Endothelial cell of umbilical vein (primary cell): ENCODE data around the gene APOBEC3F. TPM values are rescaled to one million over a fixed set of nuclear protein-coding genes. Genes with fewer than 3 reads are reported as not detected.

Experiments
- BruUV-seq: library from RNA; stranded (reverse); fragments of 400-500 nt; replicated peaks from 2 replicates; lab custom pipeline; 2021; lab: Mats Ljungman, UMichigan
- CTCF ChIA-PET: fragments of 300-600, 350-600 bp; sonication (Branson Sonifier 250); formaldehyde crosslinking; loops from one replicate; lab custom pipeline; 2021; ENCODE audit warnings: antibody characterized with exemption, inconsistent platforms; lab: Charles Lee
- POLR2A ChIA-PET: fragments of 300-600, 350-600 bp; sonication (Branson Sonifier 250); formaldehyde crosslinking; loops from one replicate; lab custom pipeline; 2021; ENCODE audit warnings: antibody characterized with exemption, inconsistent platforms; lab: Charles Lee
- DNase-seq: peaks from one replicate; pipeline ENCODE4 v3.0.0-alpha.2; 2011; ENCODE audit warnings: low read depth, low spot score
- FAIRE-seq: peaks from 2 replicates; lab custom pipeline; 2011; peaks lifted over from hg19 to GRCh38; lab: Jason Lieb, UNC
- H2AFZ ChIP-seq: 2 replicates; pipeline ENCODE4 v1.6.0; 2012; ENCODE audit warnings: low read depth, low read length, control low read depth, inconsistent platforms
- H3K27ac ChIP-seq: 2 replicates; pipeline ENCODE4 v1.5.1; 2011; ENCODE audit warnings: low read depth, mild to moderate bottlenecking, control low read depth, low read length, moderate library complexity; ENCODE audit not compliant: insufficient read depth
- H3K27me3 ChIP-seq, 2 experiments: 2 replicates each; pipeline versions ENCODE4 v1.6.0 to v1.6.1; 2011; ENCODE audit warnings: low read length in 2 of 2, mixed read lengths in 1 of 2; ENCODE audit not compliant: control insufficient read depth in 2 of 2, insufficient read depth in 2 of 2
- H3K36me3 ChIP-seq, 2 experiments: 2 replicates in 1 of 2; 3 replicates in 1 of 2; pipeline ENCODE4 v1.5.1; 2011; ENCODE audit warnings: low read length in 2 of 2, mild to moderate bottlenecking in 1 of 2, moderate library complexity in 1 of 2; ENCODE audit not compliant: control insufficient read depth in 2 of 2, insufficient read depth in 2 of 2; ENCODE audit errors: extremely low read depth in 1 of 2
- H3K4me1 ChIP-seq: 3 replicates; pipeline ENCODE4 v1.5.1; 2011; ENCODE audit warnings: mild to moderate bottlenecking, low read length; ENCODE audit not compliant: control insufficient read depth, insufficient read depth; ENCODE audit errors: extremely low read depth
- H3K4me2 ChIP-seq: 2 replicates; pipeline ENCODE4 v1.6.1; 2011; ENCODE audit warnings: low read length, control low read depth, mixed read lengths; ENCODE audit not compliant: insufficient read depth
- H3K4me3 ChIP-seq, 3 experiments: fragments of 200-600 bp in 1 of 3; sonication (generic), shearing (Covaris generic) in 1 of 3; replicated peaks in 1 of 3; 2 replicates each; pipeline ENCODE4 v1.5.1; 2011 to 2016; ENCODE audit warnings: control low read depth in 3 of 3, low read length in 3 of 3, mild to moderate bottlenecking in 2 of 3, inconsistent platforms in 1 of 3, low read depth in 1 of 3, moderate library complexity in 1 of 3; ENCODE audit not compliant: insufficient read depth in 1 of 3
- H3K79me2 ChIP-seq: 2 replicates; pipeline ENCODE4 v1.6.0; 2012; ENCODE audit warnings: low read length, inconsistent platforms; ENCODE audit not compliant: control insufficient read depth, insufficient read depth
- H3K9ac ChIP-seq: replicated peaks from 2 replicates; pipeline ENCODE3; 2011; ENCODE audit warnings: low read length, control low read depth; ENCODE audit not compliant: insufficient read depth; ENCODE audit errors: extremely low read depth
- H3K9me1 ChIP-seq: replicated peaks from 3 replicates; pipeline ENCODE4 v1.6.0; 2011; ENCODE audit warnings: mild to moderate bottlenecking, low read length; ENCODE audit not compliant: control insufficient read depth, insufficient read depth; ENCODE audit errors: extremely low read depth
- H3K9me3 ChIP-seq: replicated peaks from 2 replicates; pipeline ENCODE4 v1.5.1; 2012; ENCODE audit warnings: low read length, inconsistent platforms; ENCODE audit not compliant: control insufficient read depth, insufficient read depth
- H4K20me1 ChIP-seq: replicated peaks from 2 replicates; pipeline ENCODE3; 2011; ENCODE audit warnings: mild to moderate bottlenecking, low read length; ENCODE audit not compliant: control insufficient read depth, insufficient read depth; ENCODE audit errors: extremely low read depth
- EZH2 ChIP-seq: IDR thresholded peaks from 2 replicates; pipeline ENCODE4 v1.6.1; 2012; ENCODE audit warnings: borderline replicate concordance, low read depth, mild to moderate bottlenecking, moderate library complexity, low read length, inconsistent platforms; ENCODE audit not compliant: severe bottlenecking
- FOS ChIP-seq: IDR thresholded peaks from 2 replicates; pipeline ENCODE4 v1.6.1; 2011; ENCODE audit warnings: mild to moderate bottlenecking, low read length, moderate library complexity, borderline replicate concordance; ENCODE audit not compliant: insufficient read depth
- GATA2 ChIP-seq: IDR thresholded peaks from 2 replicates; pipeline ENCODE4 v1.7.0; 2011; ENCODE audit warnings: low read depth, mild to moderate bottlenecking, moderate library complexity, mixed read lengths, low read length; ENCODE audit not compliant: insufficient read length, insufficient read depth
- JUN ChIP-seq: IDR thresholded peaks from 2 replicates; pipeline ENCODE4 v1.6.1; 2011; ENCODE audit warnings: borderline replicate concordance, low read depth; ENCODE audit not compliant: insufficient read length, insufficient read depth
- MYC ChIP-seq: IDR thresholded peaks from one replicate; pipeline ENCODE4 v1.6.1; 2011; ENCODE audit warnings: mild to moderate bottlenecking, low read depth, low read length
- POLR2A ChIP-seq: IDR thresholded peaks from 2 replicates; pipeline ENCODE4 v1.6.1; 2012; ENCODE audit warnings: low read depth, mild to moderate bottlenecking, control low read depth, low read length
- POLR2AphosphoS5 ChIP-seq: IDR thresholded peaks from 2 replicates; pipeline ENCODE4 v1.6.1; 2012; ENCODE audit warnings: low read depth, mild to moderate bottlenecking, control low read depth, low read length, moderate library complexity; ENCODE audit not compliant: insufficient read depth
- dilution Hi-C: fragments of 300-500 bp; cut with MboI; formaldehyde crosslinking; loops from one replicate; pipeline ENCODE4 v1.15.0; 2019; ENCODE audit warnings: low sequenced_read_pairs; ENCODE audit not compliant: extremely low pct_ligation_motif_present
- intact Hi-C: fragments of 100-400 bp; cut with micrococcal nuclease; formaldehyde crosslinking; loops from one replicate; pipeline ENCODE4 v1.10.0; 2022
- polyA plus RNA-seq, 4 experiments: library from polyadenylated mRNA; depleted of rRNA in 3 of 4; stranded (reverse) in 3 of 4; unstranded in 1 of 4; fragments of >200 nt; gene quantifications; 2 replicates each; pipeline versions ENCODE4 v1.2.1 to v1.2.3, GENCODE V29; 2011 to 2012; ENCODE audit warnings: missing spikeins in 1 of 4
- total RNA-seq: library from RNA; stranded (reverse); gene quantifications from 2 replicates; pipeline ENCODE4 v1.2.3, GENCODE V29; 2021
- TF ChIP-seq, protein P1 (sequence below): IDR thresholded peaks from 2 replicates; pipeline ENCODE4 v1.6.1; 2011; ENCODE audit not compliant: insufficient read depth, insufficient read length
- TF ChIP-seq, protein P2 (sequence below), 2 donors: IDR thresholded peaks; 1 replicate in 1 of 2; 2 replicates in 1 of 2; pipeline ENCODE4 v1.5.1; 2011; ENCODE audit warnings: low read length in 2 of 2, mild to moderate bottlenecking in 2 of 2, moderate library complexity in 2 of 2, control low read depth in 1 of 2, inconsistent platforms in 1 of 2, low read depth in 1 of 2; ENCODE audit not compliant: insufficient read depth in 1 of 2; ENCODE audit errors: extremely low read depth in 1 of 2

The APOBEC3F gene
- total and polyA plus RNA-seq, 2 donors (not counting 3 experiments of a cell fraction or from before 2014, with no cell fraction given): 10.2 to 11.0 TPM

DNA sequence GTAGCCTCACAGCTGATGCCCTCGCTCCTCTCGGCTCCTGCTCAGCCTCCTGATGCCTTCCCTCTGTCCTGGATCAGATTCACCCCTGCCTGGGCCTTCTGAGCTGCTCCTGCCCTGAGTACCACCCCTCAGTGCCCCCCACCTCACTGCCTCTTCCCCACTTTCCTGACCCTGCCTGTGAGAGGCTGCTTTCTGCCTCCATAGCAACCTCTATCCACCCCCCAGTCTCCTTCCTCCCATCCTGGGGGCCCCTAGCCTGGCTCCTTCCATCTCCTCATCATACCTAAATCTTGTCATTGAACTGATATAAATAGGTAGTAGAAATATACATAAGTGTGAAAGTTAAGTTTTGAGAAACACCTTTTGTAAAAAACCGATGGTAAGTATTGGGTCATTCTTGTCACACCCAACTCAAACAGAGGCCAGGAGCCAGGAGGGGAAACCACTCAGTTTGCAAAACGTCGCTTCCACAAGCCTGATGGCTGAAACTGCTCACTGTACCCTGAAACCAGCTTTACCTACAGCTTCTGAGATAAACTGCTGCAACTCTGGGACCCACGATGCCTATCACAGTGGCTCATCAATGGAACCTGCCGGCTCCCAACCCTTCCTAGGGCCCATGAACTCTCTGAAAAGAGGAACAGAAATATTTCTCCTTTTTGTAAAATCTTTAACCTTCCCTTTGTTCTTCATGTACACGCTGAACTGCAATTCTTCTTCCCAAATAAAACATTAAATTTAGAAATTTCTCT, 51.6 kb downstream of the APOBEC3F start:
- Histone ChIP-seq H3K9ac (no peak overlapping the region), H3K79me2 (no peaks in the 10 kb centered on the region), H3K27ac (no peak overlapping the region), H3K4me2 (no peak overlapping the region), H3K4me3 (no peak overlapping the region), H3K9me3 (no peaks in the 10 kb centered on the region), H3K4me1 (no peaks in the 10 kb centered on the region), H3K9me1 (no peaks in the 10 kb centered on the region), H2AFZ (no peak overlapping the region), H4K20me1 (no peaks in the 10 kb centered on the region), H3K27me3 (peaks cover 0 to 4% of the 10 kb centered on the region in 2 experiments), H3K36me3 (no peaks in the 10 kb centered on the region)
- DNase-seq (no peak), FAIRE-seq (no peak)
- no TSS peak for BruUV-seq
- CTCF ChIA-PET: interaction anchor here (1.0 kb wide), 1 partner anchor 29 kb away, joined by 3 read pairs; no protein-coding TSS in a partner anchor
- dilution Hi-C loops (no loop called here), intact Hi-C loops (no loop called here)
- TF ChIP-seq JUN (no peak), MYC (no peak), GATA2 (no peak), POLR2AphosphoS5 (no peak), EZH2 (no peak), FOS (no peak), POLR2A (no peak)
- TF ChIP-seq, protein P1, sequence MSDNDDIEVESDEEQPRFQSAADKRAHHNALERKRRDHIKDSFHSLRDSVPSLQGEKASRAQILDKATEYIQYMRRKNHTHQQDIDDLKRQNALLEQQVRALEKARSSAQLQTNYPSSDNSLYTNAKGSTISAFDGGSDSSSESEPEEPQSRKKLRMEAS: no peak
- TF ChIP-seq, protein P2, sequence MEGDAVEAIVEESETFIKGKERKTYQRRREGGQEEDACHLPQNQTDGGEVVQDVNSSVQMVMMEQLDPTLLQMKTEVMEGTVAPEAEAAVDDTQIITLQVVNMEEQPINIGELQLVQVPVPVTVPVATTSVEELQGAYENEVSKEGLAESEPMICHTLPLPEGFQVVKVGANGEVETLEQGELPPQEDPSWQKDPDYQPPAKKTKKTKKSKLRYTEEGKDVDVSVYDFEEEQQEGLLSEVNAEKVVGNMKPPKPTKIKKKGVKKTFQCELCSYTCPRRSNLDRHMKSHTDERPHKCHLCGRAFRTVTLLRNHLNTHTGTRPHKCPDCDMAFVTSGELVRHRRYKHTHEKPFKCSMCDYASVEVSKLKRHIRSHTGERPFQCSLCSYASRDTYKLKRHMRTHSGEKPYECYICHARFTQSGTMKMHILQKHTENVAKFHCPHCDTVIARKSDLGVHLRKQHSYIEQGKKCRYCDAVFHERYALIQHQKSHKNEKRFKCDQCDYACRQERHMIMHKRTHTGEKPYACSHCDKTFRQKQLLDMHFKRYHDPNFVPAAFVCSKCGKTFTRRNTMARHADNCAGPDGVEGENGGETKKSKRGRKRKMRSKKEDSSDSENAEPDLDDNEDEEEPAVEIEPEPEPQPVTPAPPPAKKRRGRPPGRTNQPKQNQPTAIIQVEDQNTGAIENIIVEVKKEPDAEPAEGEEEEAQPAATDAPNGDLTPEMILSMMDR (IDR thresholded peaks at IDR 0.05; ENCODE audit: extremely low read depth in 1 of 2, insufficient read depth in 1 of 2, low read depth in 1 of 2, low read length in 2 of 2): no peak
- POLR2A ChIA-PET: no interaction called here
